Neutrophil (primary cell): ENCODE results near the gene POLR1G.
"Not testable (repeated sequence)": the region's sequence is repeated elsewhere in the genome, so short reads cannot be mapped to it uniquely, and the experiment has no call there.

ENCODE experiments used
- H3K27ac ChIP-seq: fragments of 200-600 bp; sonication (generic); 2 replicates; pipeline ENCODE4 v1.5.1; 2016; ENCODE audit warnings: mild to moderate bottlenecking, moderate library complexity
- H3K27me3 ChIP-seq: fragments of 200-600 bp; sonication (generic); 2 replicates; pipeline ENCODE4 v1.6.0; 2016; ENCODE audit warnings: mild to moderate bottlenecking
- H3K36me3 ChIP-seq: fragments of 200-600 bp; sonication (generic); 2 replicates; pipeline ENCODE4 v1.5.1; 2017
- H3K4me1 ChIP-seq, 2 experiments: fragments of 200-600 bp in 1 of 2; sonication (generic) in 1 of 2; 1 replicate in 1 of 2; 2 replicates in 1 of 2; pipeline versions ENCODE4 v1.5.1 to v1.6.1; 2013 to 2016; ENCODE audit warnings: low read depth in 1 of 2, low read length in 1 of 2, mild to moderate bottlenecking in 1 of 2, moderate library complexity in 1 of 2; ENCODE audit not compliant: control insufficient read depth in 1 of 2, insufficient read depth in 1 of 2
- H3K4me3 ChIP-seq, 2 experiments: fragments of 200-600 bp in 1 of 2; sonication (generic) in 1 of 2; 1 replicate in 1 of 2; 2 replicates in 1 of 2; pipeline ENCODE4 v1.5.1; 2013 to 2016; ENCODE audit warnings: low read depth in 1 of 2, low read length in 1 of 2, mild to moderate bottlenecking in 1 of 2, moderate library complexity in 1 of 2
- H3K9me3 ChIP-seq: fragments of 200-600 bp; sonication (generic); 2 replicates; pipeline ENCODE4 v1.5.1; 2016
- CTCF ChIP-seq: fragments of 200-600 bp; sonication (generic); IDR thresholded peaks from 2 replicates; pipeline ENCODE4 v1.5.1; 2016; ENCODE audit warnings: antibody characterized with exemption

The POLR1G gene

DNA sequence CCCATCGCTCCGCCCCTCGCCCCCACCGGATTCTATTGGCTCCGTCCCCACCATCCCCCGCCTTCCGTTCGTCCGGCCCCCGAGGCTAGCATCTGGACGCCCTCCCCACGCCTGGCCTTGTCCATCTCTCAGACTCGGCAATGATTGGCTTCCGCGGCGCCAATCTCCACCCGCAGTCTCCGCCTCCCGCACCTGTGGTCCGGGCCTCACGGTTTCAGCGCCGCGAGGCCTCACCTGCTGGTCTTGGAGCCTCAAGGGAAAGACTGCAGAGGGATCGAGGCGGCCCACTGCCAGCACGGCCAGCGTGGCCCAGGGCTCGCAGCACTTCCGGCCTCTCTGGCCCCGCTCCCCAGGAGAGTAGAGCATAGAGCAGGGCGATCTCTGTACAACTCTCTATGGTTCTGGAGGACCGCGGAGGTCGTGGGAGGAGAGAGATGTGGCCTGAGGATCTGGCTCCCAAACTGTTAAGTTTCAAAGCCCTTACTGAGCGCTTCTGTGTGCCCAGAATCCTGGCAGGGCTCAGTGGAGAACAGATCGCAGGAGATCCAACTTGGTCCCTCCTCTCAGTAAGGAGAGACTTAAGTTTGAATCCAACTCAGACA is 17.2 kb downstream of the POLR1G start, which contains the start of gene ERCC1:
ERCC1 (minus strand) TSS at position 329 of the 602 bp plus-strand sequence. CDS start 543 bp downstream, outside the sequence.
- Histone ChIP-seq H3K27me3 (peaks cover 22% of the 10 kb centered on the region), H3K9me3 (no peaks in the 10 kb centered on the region), H3K4me3 (peak within 1 kb of the TSS; percentile 64 to 68), H3K4me1 (peaks cover 36 to 41% of the 10 kb centered on the region in 2 experiments), H3K36me3 (no peaks in the 10 kb centered on the region), H3K27ac (peak within 1 kb of the TSS; percentile 44)
- TF ChIP-seq CTCF, result no peak

GRCh38 chr19:45424191-45425058 is 18.0 kb downstream of the POLR1G start:
- Histone ChIP-seq H3K4me3 (peak overlapping the region; percentile 64 to 68), H3K36me3 (no peaks in the 10 kb centered on the region), H3K4me1 (peaks cover 33 to 36% of the 10 kb centered on the region in 2 experiments), H3K9me3 (no peaks in the 10 kb centered on the region), H3K27ac (peak overlapping the region; percentile 44), H3K27me3 (peaks cover 29% of the 10 kb centered on the region)
- no peak for TF ChIP-seq CTCF

DNA sequence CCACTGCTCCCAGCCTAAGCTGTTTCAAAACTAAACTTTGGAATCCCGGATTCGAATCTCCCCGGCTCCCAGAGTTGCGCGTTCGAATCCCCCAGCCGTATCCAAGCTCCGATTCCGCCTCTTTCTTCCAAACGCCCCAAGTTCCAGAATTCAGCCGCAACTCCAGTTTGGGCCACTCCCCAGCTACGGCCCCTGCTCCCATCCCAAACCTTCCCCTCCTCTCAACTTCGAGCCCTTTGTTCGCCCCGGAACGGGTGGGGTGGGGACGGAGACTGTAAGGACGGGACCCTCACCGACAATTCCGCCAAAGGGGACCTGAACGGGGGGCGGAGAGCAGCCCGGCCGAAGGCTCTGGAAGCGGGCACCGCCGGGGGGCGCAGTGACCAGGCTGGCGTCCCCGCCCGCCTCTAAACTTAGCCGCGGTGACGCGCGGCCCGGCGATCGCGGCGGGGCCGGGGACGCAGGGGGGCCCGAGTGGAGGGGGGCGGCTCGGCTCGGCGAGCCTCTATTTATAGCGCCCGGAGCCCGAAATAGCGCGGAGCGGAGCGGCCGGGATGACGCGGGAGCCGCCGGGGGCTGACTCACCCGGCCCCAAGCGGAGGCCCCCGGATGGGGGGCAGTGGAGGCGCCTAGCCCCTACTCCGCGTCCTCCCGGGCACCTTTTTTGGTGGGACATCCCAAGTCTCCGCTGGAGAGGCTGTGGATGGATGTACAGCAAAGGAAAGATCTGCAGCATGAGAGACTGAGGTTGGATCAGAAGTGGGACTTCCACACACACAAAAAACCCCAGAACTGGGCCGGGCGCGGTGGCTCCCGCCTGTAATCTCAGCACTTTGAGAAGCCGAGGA is 22.2 kb downstream of the POLR1G start:
- no peak overlapping the region for H3K27ac ChIP-seq
- H3K4me1 ChIP-seq, result peaks cover 21 to 24% of the 10 kb centered on the region in 2 experiments

DNA sequence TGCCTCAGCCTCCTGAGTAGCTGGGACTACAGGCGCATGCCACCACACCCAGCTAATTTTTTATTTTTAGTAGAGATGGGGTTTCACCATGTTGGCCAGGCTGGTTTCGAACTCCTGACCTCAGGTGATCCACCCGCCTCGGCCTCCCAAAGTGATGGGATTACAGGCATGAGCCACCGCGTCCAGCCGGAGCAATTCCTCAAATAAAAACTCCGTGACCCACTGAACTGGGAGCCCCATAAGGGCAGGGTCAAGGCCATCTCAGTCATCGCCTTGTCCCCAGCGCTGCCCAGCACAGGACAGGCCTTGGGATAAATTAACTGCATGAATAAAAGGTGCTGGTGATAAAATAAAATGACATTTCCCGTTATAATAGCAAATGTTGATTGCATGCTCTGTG is 23.5 kb downstream of the POLR1G start:
- H3K27ac ChIP-seq, H3K36me3 ChIP-seq: not testable (repeated sequence)

More for the DNA sequence above, 22.2 kb downstream of the POLR1G start:
- Histone ChIP-seq H3K9me3 (no peaks in the 10 kb centered on the region), H3K27me3 (peaks cover 68% of the 10 kb centered on the region), H3K4me3 (no peak overlapping the region), H3K36me3 (no peaks in the 10 kb centered on the region)
- no peak for TF ChIP-seq CTCF

GRCh38 chr19:45431008-45431407 is 24.6 kb downstream of the POLR1G start:
- H3K27ac ChIP-seq, H3K4me3 ChIP-seq, H3K36me3 ChIP-seq, H3K9me3 ChIP-seq: not testable (repeated sequence)
- Histone ChIP-seq H3K27me3 (peaks cover 68% of the 10 kb centered on the region), H3K4me1 (peaks cover 10 to 16% of the 10 kb centered on the region in 2 experiments)

More for the DNA sequence above, 23.5 kb downstream of the POLR1G start:
- Histone ChIP-seq H3K27me3 (peaks cover 68% of the 10 kb centered on the region), H3K4me1 (peaks cover 10 to 16% of the 10 kb centered on the region in 2 experiments)
- H3K9me3 ChIP-seq, H3K4me3 ChIP-seq: not testable (repeated sequence)

DNA sequence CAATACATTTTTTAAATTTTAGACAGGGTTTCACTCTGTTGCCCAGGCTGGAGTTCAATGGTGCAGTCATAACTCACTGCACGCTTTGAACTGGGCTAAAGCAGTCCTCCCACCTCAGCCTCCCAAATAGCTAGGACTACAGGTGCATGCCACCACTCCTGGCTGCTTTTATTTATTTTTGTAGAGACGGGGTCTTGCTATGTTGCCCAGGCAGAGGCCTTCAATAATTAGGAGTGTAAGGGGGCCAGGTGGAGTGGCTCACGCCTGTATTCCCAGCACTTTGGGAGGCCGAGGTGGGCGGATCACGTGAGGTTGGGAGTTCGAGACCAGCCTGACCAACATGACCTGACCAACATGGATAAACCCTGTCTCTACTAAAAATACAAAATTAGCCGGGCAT is 26.1 kb downstream of the POLR1G start:
- not testable (repeated sequence) for H3K4me3 ChIP-seq, H3K27ac ChIP-seq, H3K9me3 ChIP-seq, H3K36me3 ChIP-seq
- peaks cover 65% of the 10 kb centered on the region for H3K27me3 ChIP-seq
- H3K4me1 ChIP-seq, result peaks cover 9 to 14% of the 10 kb centered on the region in 2 experiments
